NT2/D1 (cell line): ENCODE results near the gene TPBGL.

ENCODE experiments used
- DNase-seq: peaks from one replicate; pipeline ENCODE4 v3.0.0-alpha.2; 2011; ENCODE audit warnings: low read depth, low spot score
- H3K27me3 ChIP-seq: 2 replicates; pipeline ENCODE4 v1.6.0; 2011; ENCODE audit warnings: mild to moderate bottlenecking; ENCODE audit not compliant: insufficient read length, insufficient read depth
- H3K36me3 ChIP-seq: 2 replicates; pipeline ENCODE4 v1.6.1; 2011; ENCODE audit warnings: mild to moderate bottlenecking, low read length, mixed read lengths; ENCODE audit not compliant: insufficient read depth, insufficient read length
- H3K4me1 ChIP-seq: 2 replicates; pipeline ENCODE4 v1.5.1; 2011; ENCODE audit not compliant: insufficient read depth, insufficient read length
- H3K4me3 ChIP-seq: 2 replicates; pipeline ENCODE4 v1.5.1; 2011; ENCODE audit warnings: low read depth; ENCODE audit not compliant: insufficient read length
- H3K9ac ChIP-seq: 2 replicates; pipeline ENCODE4 v1.6.0; 2011; ENCODE audit warnings: low read depth; ENCODE audit not compliant: insufficient read length
- H3K9me3 ChIP-seq: 2 replicates; pipeline ENCODE4 v1.5.1; 2011; ENCODE audit warnings: mild to moderate bottlenecking, low read length; ENCODE audit not compliant: insufficient read depth
- SUZ12 ChIP-seq: IDR thresholded peaks from 2 replicates; pipeline ENCODE4 v1.6.1; 2011; ENCODE audit not compliant: insufficient read length, insufficient read depth; ENCODE audit errors: extremely low read depth
- YY1 ChIP-seq: IDR thresholded peaks from 2 replicates; pipeline ENCODE4 v1.6.1; 2011; ENCODE audit not compliant: insufficient read length, insufficient read depth
- ZNF274 ChIP-seq: IDR thresholded peaks from 2 replicates; pipeline ENCODE4 v1.6.1; 2011; ENCODE audit warnings: mild to moderate bottlenecking, low read depth, low read length

The TPBGL gene

DNA sequence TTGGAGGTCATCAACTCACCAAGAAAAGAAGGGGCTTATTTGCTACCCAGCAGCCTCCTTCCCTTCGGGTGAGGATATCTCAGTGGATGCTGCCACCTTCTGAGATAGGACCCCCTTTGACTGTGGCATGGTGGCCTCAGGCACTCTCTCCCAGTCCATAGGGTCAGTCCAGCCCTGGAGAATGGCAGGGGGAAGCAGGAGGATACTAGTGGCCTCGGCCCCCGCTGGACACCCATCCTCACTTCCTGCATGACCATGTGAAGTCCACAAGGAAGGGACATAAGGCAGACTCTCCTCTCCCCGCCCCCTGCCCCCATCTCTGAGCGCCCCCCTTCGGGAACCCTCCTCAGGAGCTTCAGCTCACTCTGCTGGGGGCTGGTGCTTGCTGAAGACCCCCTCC is 24.4 kb downstream of the TPBGL start:
- Histone ChIP-seq H3K27me3 (no peaks in the 10 kb centered on the region), H3K9ac (no peak overlapping the region), H3K9me3 (no peaks in the 10 kb centered on the region), H3K4me3 (no peak overlapping the region), H3K36me3 (peaks cover 53% of the 10 kb centered on the region), H3K4me1 (peaks cover 7% of the 10 kb centered on the region)
- DNase-seq = no peak
- no peak for TF ChIP-seq SUZ12
- no peak for TF ChIP-seq YY1
- TF ChIP-seq ZNF274 = no peak

- H3K4me3 ChIP-seq = no peak overlapping the region
- H3K27me3 ChIP-seq = no peaks in the 10 kb centered on the region
- H3K9ac ChIP-seq = no peak overlapping the region
- H3K36me3 ChIP-seq = peaks cover 54% of the 10 kb centered on the region
- DNase-seq = no peak
- TF ChIP-seq YY1 = no peak
- TF ChIP-seq SUZ12 = no peak
- no peak for TF ChIP-seq ZNF274
- peaks cover 7% of the 10 kb centered on the region for H3K4me1 ChIP-seq
- no peaks in the 10 kb centered on the region for H3K9me3 ChIP-seq
These were observed 25.4 kb downstream of the TPBGL start for GRCh38 chr11:75265851-75266531.

DNA sequence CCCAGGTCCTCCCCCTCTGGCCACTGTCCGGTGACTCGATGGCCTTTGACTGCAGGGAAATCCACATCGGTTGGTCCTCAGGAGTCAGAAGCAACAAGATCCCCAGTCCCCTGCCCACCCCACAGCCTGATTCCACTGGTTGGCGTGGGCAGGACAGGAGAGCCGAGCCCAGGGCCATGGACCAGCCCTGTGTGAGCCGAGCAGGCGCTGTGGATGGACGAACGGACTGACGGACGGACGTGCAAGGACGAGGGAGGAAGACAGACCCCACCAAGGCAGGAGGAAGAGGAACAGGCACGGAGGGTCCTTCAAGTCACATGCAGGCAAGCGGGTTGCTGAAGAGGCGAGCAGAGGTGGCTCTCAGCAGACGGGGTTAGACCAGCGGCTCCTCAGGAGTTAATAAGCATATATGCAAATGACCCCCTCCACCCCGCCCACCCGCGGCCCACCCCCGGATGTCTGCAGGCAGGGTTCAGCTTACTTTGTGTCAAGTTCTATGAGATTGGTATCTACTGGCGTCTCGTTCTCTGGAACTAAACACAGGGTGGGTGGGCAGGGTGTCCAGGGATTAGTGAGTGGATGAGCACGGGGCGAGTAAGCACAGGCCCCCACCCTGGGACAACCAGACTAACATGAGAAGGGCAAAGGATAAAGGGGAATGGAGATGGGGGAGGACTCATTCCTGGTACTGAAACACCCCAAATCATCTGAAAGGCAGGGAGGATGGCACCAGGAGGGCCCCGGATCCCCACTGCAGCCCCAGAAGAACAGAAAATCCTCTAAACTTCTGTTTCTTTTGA is 26.8 kb downstream of the TPBGL start:
- peaks cover 66% of the 10 kb centered on the region for H3K36me3 ChIP-seq
- TF ChIP-seq YY1 = no peak
- no peak for TF ChIP-seq SUZ12
- no peak for TF ChIP-seq ZNF274
- H3K27me3 ChIP-seq = no peaks in the 10 kb centered on the region
- H3K9ac ChIP-seq = no peak overlapping the region
- DNase-seq = no peak
- peaks cover 7% of the 10 kb centered on the region for H3K4me1 ChIP-seq
- H3K9me3 ChIP-seq = no peaks in the 10 kb centered on the region
- H3K4me3 ChIP-seq = no peak overlapping the region

DNA sequence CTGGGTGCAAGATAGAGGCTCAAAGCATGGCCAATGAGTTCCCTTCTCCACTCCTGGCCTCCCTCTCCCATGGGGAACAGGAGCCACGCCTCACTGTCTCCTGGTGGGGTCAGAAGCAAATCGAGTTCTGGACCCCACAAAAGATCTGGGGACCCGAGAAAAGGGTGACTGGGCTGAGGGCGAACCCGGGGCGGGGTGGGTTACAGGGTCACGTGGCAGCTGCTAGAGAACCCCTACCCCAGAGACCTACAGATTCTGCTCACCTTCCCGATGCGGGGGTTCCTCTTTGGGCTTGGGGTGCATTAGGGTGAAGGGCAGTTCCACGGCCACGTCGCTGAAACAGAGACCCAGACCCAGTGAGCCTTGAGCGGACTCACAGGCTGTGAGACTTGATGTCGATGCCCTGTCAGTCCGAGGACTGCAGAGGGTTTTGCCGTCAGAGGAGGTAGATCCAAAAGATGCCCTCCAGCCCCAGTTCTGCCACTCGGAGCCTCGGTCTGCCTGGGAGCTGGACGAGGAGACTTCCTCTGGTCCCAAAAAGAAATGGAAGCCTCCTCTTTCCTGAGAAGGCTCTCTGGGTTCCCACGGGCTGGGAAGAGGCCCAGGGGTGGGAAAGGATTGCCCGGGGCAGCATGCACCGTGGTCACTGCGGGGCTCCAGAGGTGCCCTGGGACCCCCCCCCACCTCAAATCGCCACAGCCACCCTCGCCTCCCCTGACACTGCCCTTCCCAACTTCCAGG is 28.2 kb downstream of the TPBGL start:
- TF ChIP-seq SUZ12 = no peak
- no peak for DNase-seq
- Histone ChIP-seq H3K4me3 (no peak overlapping the region), H3K36me3 (peaks cover 80% of the 10 kb centered on the region), H3K4me1 (peaks cover 4% of the 10 kb centered on the region), H3K9ac (no peak overlapping the region), H3K9me3 (no peaks in the 10 kb centered on the region), H3K27me3 (no peaks in the 10 kb centered on the region)

GRCh38 chr11:75269367-75269660 is 28.7 kb downstream of the TPBGL start:
- H3K9ac ChIP-seq = no peak overlapping the region
- H3K36me3 ChIP-seq = peaks cover 83% of the 10 kb centered on the region
- no peak overlapping the region for H3K4me3 ChIP-seq
- DNase-seq = no peak
- no peaks in the 10 kb centered on the region for H3K9me3 ChIP-seq
- no peak for TF ChIP-seq SUZ12
- no peak for TF ChIP-seq ZNF274
- TF ChIP-seq YY1 = no peak
- no peaks in the 10 kb centered on the region for H3K27me3 ChIP-seq
- no peaks in the 10 kb centered on the region for H3K4me1 ChIP-seq

DNA sequence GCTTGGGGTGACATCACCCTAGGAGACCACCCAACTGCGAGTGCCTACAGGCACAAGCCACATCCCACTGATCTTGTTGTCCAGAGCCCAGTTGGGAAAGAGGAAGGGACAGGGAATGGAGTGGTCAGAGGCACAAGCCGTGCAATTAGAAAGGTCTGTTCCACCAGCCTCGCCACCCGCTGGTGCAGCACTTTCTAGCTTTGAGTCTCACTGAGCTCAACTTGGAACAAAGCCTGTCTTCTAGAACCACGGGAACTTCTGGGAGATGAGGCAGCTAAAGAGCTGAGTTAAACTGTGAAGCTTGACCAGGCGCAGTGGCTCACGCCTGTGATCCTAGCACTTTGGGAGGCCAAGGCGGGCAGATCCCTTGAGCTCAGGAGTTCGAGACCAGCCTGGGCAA is 29.3 kb downstream of the TPBGL start:
- DNase-seq = no peak

DNA sequence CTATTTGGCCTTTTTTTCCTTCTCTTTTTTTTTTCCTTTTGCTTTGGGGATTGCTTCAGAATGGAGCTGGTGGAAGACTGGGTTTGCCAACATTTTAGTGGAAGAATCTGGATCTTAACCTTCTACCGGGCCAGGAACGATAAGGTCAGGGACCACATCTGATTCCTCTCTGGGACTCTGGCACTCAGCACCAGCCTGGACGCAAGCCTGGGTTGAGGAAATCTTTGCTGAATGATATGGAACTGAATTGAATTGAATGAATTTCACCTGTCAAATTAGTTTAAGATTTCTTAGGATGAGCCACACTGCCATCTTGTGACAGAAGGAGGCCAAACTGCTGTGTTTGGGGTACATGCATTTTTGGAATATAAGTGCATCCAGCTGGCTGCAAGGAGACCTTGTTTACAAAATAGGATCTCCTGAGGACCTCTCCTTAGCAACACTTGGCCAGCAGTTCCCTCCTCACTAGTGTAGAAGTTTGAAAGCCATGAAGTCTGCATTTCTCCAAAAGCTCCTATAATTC is 30.4 kb downstream of the TPBGL start:
- H3K4me1 ChIP-seq = no peaks in the 10 kb centered on the region
- H3K9me3 ChIP-seq = no peaks in the 10 kb centered on the region
- no peak overlapping the region for H3K4me3 ChIP-seq
- TF ChIP-seq ZNF274 (no peak), YY1 (no peak), SUZ12 (no peak)
- no peak for DNase-seq
- no peak overlapping the region for H3K9ac ChIP-seq
- H3K36me3 ChIP-seq = peaks cover 67% of the 10 kb centered on the region
- H3K27me3 ChIP-seq = no peaks in the 10 kb centered on the region

More for the DNA sequence above, 29.3 kb downstream of the TPBGL start:
- Histone ChIP-seq H3K27me3 (no peaks in the 10 kb centered on the region), H3K9me3 (no peaks in the 10 kb centered on the region), H3K36me3 (peaks cover 77% of the 10 kb centered on the region), H3K9ac (no peak overlapping the region), H3K4me1 (no peaks in the 10 kb centered on the region), H3K4me3 (no peak overlapping the region)
- TF ChIP-seq ZNF274 (no peak), YY1 (no peak), SUZ12 (no peak)
